BJ (cell line): ENCODE results near the gene IQCE. TPM values are rescaled to one million over a fixed set of nuclear protein-coding genes. Genes with fewer than 3 reads are reported as not detected.

Experiments used
- CTCF ChIA-PET: fragments of 350-600 bp; formaldehyde crosslinking; extraction: SDS; loops from one replicate; lab custom pipeline; 2021; ENCODE audit warnings: antibody characterized with exemption, inconsistent platforms; lab: Yijun Ruan, JAX
- POLR2A ChIA-PET: fragments of 300-600 bp; sonication (Branson Sonifier 250); formaldehyde crosslinking; extraction: SDS; loops from one replicate; lab custom pipeline; 2021; ENCODE audit warnings: antibody characterized with exemption; lab: Charles Lee
- DNase-seq: peaks from one replicate; pipeline ENCODE4 v3.0.0-alpha.2; 2011; ENCODE audit warnings: low read depth
- H3K27me3 ChIP-seq: 2 replicates; pipeline ENCODE4 v1.6.0; 2011; ENCODE audit warnings: low read length; ENCODE audit not compliant: control insufficient read depth, insufficient read depth
- H3K36me3 ChIP-seq: 2 replicates; pipeline ENCODE4 v1.5.1; 2011; ENCODE audit warnings: low read length; ENCODE audit not compliant: control insufficient read depth, insufficient read depth
- H3K4me3 ChIP-seq: 2 replicates; pipeline ENCODE4 v1.5.1; 2011; ENCODE audit warnings: low read depth, mild to moderate bottlenecking, control low read depth, low read length
- CTCF ChIP-seq: IDR thresholded peaks from 2 replicates; pipeline ENCODE4 v1.5.1; 2011; ENCODE audit warnings: low read depth, mild to moderate bottlenecking, control low read depth, inconsistent platforms, low read length, moderate library complexity; ENCODE audit not compliant: insufficient read depth
- polyA plus RNA-seq: library from polyadenylated mRNA; depleted of rRNA; stranded (reverse); fragments of >200 nt; gene quantifications from 2 replicates; pipeline ENCODE4 v1.2.3, GENCODE V29; 2011

The IQCE gene
- polyA plus RNA-seq, 1 experiment = 9.9 TPM

- TF ChIP-seq CTCF = no peak
- ChIA-PET CTCF (interaction anchor here (1.0 kb wide), 1 partner anchor 60 kb away, joined by 3 read pairs; no protein-coding TSS in a partner anchor), POLR2A (no interaction called here)
- DNase-seq = no peak
- no peak overlapping the region for H3K4me3 ChIP-seq
- H3K27me3 ChIP-seq = no peaks in the 10 kb centered on the region
- H3K36me3 ChIP-seq = no peaks in the 10 kb centered on the region
Observed at GRCh38 chr7:2627258-2628129, 68.7 kb downstream of the IQCE start.

- H3K4me3 ChIP-seq = no peak overlapping the region
- TF ChIP-seq CTCF = no peak
- H3K36me3 ChIP-seq = no peaks in the 10 kb centered on the region
- ChIA-PET POLR2A (no interaction called here), CTCF (no interaction called here)
- DNase-seq = no peak
- H3K27me3 ChIP-seq = no peaks in the 10 kb centered on the region
Observed at GRCh38 chr7:2628130-2628482, 69.3 kb downstream of the IQCE start.

GRCh38 chr7:2628891-2629290 lies 70.1 kb downstream of the IQCE start:
- no peak for DNase-seq
- no peak for TF ChIP-seq CTCF
- ChIA-PET CTCF (no interaction called here), POLR2A (no interaction called here)
- H3K4me3 ChIP-seq = no peak overlapping the region
- H3K36me3 ChIP-seq = no peaks in the 10 kb centered on the region
- no peaks in the 10 kb centered on the region for H3K27me3 ChIP-seq

GRCh38 chr7:2629746-2630681 lies 71.2 kb downstream of the IQCE start:
- peaks cover 1% of the 10 kb centered on the region for H3K36me3 ChIP-seq
- no peak for DNase-seq
- ChIA-PET CTCF (interaction anchor here (1.1 to 1.2 kb wide), 2 partner anchors 8 to 62 kb away, joined by 3 read pairs; no protein-coding TSS in a partner anchor), POLR2A (no interaction called here)
- H3K27me3 ChIP-seq = no peaks in the 10 kb centered on the region
- TF ChIP-seq CTCF = no peak
- no peak overlapping the region for H3K4me3 ChIP-seq
